Breast epithelium (tissue), 3 donors: ENCODE measurements around the gene ACOT13.
"Not testable (repeated sequence)": the region's sequence is repeated elsewhere in the genome, so short reads cannot be mapped to it uniquely, and the experiment has no call there.

Experiments
- POLR2A ChIP-seq: fragments of 450-650 bp; IDR thresholded peaks from one replicate; pipeline ENCODE4 v1.6.1; 2016; ENCODE audit warnings: antibody characterized with exemption, mild to moderate bottlenecking, moderate library complexity
- POLR2AphosphoS5 ChIP-seq, 3 donors: sonication (generic); formaldehyde crosslinking; IDR thresholded peaks; one replicate each; pipeline ENCODE4 v1.6.1; 2017; ENCODE audit warnings: antibody characterized with exemption in 3 of 3
- TF ChIP-seq, protein P1 (sequence below), 3 donors: fragments of 450-650 bp; IDR thresholded peaks; one replicate each; pipeline ENCODE4 v1.5.1; 2016 to 2017; ENCODE audit warnings: antibody characterized with exemption in 3 of 3, mild to moderate bottlenecking in 3 of 3, moderate library complexity in 3 of 3

DNA sequence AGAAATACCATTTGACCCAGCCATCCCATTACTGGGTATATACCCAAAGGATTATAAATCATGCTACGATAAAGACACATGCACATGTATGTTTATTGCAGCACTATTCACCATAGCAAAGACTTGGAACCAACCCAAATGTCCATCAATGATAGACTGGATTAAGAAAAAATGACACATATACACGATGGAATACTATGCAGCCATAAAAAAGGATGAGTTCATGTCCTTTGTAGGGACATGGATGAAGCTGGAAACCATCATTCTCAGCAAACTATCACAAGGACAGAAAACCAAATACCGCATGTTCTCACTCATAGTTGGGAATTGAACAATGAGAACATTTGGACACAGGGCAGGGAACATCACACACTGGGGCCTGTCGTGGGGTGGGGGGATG lies 4.2 kb downstream of the ACOT13 start:
- TF ChIP-seq, protein P1, sequence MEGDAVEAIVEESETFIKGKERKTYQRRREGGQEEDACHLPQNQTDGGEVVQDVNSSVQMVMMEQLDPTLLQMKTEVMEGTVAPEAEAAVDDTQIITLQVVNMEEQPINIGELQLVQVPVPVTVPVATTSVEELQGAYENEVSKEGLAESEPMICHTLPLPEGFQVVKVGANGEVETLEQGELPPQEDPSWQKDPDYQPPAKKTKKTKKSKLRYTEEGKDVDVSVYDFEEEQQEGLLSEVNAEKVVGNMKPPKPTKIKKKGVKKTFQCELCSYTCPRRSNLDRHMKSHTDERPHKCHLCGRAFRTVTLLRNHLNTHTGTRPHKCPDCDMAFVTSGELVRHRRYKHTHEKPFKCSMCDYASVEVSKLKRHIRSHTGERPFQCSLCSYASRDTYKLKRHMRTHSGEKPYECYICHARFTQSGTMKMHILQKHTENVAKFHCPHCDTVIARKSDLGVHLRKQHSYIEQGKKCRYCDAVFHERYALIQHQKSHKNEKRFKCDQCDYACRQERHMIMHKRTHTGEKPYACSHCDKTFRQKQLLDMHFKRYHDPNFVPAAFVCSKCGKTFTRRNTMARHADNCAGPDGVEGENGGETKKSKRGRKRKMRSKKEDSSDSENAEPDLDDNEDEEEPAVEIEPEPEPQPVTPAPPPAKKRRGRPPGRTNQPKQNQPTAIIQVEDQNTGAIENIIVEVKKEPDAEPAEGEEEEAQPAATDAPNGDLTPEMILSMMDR (IDR thresholded peaks at IDR 0.05): not testable (repeated sequence)
- not testable (repeated sequence) for TF ChIP-seq POLR2A; POLR2AphosphoS5 (IDR thresholded peaks at IDR 0.05)
